B cell (primary cell): Measurements from ENCODE around the gene PRKN. TPM values are rescaled to one million over a fixed set of nuclear protein-coding genes. Genes with fewer than 3 reads are reported as not detected.

Source experiments
- ATAC-seq: fragments of 200-7000 bp; cut with Tn5 transposase; one replicate; pipeline ENCODE4 v1.10.0; 2021; ENCODE audit warnings: low read depth, mild to moderate bottlenecking, moderate number of reproducible peaks, moderate library complexity
- CTCF ChIA-PET: fragments of 350-600 bp; sonication (Branson Sonifier 250); formaldehyde crosslinking; loops from one replicate; lab custom pipeline; 2021; ENCODE audit warnings: antibody characterized with exemption, inconsistent platforms; lab: Charles Lee
- POLR2A ChIA-PET: fragments of 350-600 bp; sonication (Branson Sonifier 250); formaldehyde crosslinking; loops from one replicate; lab custom pipeline; 2021; ENCODE audit warnings: antibody characterized with exemption; lab: Charles Lee
- DNase-seq: peaks from one replicate; pipeline ENCODE4 v3.0.0; 2013
- H2AFZ ChIP-seq: 2 replicates; pipeline ENCODE4 v1.6.1; 2012; ENCODE audit warnings: mild to moderate bottlenecking, low read depth, low read length; ENCODE audit not compliant: insufficient read depth, poor library complexity, severe bottlenecking
- H3K27ac ChIP-seq, 2 donors: 1 replicate in 1 of 2; 2 replicates in 1 of 2; pipeline ENCODE4 v1.5.1; 2012 to 2013; ENCODE audit warnings: low read length in 2 of 2, mild to moderate bottlenecking in 2 of 2, moderate library complexity in 1 of 2
- H3K27me3 ChIP-seq, 4 experiments: fragments of 200-600 bp in 1 of 4; sonication (generic) in 1 of 4; replicated peaks in 1 of 4; 1 replicate in 2 of 4; 2 replicates in 2 of 4; pipeline versions ENCODE4 v1.6.1 to v1.7.0; 2013 to 2016; ENCODE audit warnings: low read length in 3 of 4, mild to moderate bottlenecking in 2 of 4, mixed read lengths in 1 of 4, moderate library complexity in 1 of 4; ENCODE audit not compliant: insufficient read depth in 4 of 4, control insufficient read depth in 3 of 4; ENCODE audit errors: control extremely low read depth in 1 of 4
- H3K36me3 ChIP-seq, 2 experiments: replicated peaks in 1 of 2; 1 replicate in 1 of 2; 2 replicates in 1 of 2; pipeline versions ENCODE4 v1.6.1 to v1.7.1; 2013; ENCODE audit warnings: low read length in 1 of 2; ENCODE audit not compliant: insufficient read depth in 2 of 2, control insufficient read depth in 1 of 2; ENCODE audit errors: control extremely low read depth in 1 of 2, extremely low read depth in 1 of 2
- H3K4me1 ChIP-seq, 2 donors: fragments of 200-600 bp in 1 of 2; sonication (generic) in 1 of 2; 1 replicate in 1 of 2; 2 replicates in 1 of 2; pipeline versions ENCODE4 v1.5.1 to v1.6.1; 2013 to 2017; ENCODE audit warnings: low read length in 2 of 2; ENCODE audit not compliant: control insufficient read depth in 2 of 2, insufficient read depth in 2 of 2
- H3K4me2 ChIP-seq: replicated peaks from 2 replicates; pipeline ENCODE3; 2012; ENCODE audit warnings: mild to moderate bottlenecking, low read depth, low read length; ENCODE audit not compliant: poor library complexity, severe bottlenecking
- H3K4me3 ChIP-seq, 5 experiments: fragments of 200-600 bp in 1 of 5; sonication (generic) in 1 of 5; 1 replicate in 3 of 5; 2 replicates in 2 of 5; pipeline versions ENCODE4 v1.5.1 to v1.7.0; 2011 to 2016; ENCODE audit warnings: low read length in 4 of 5, mild to moderate bottlenecking in 4 of 5, low read depth in 2 of 5, control low read depth in 1 of 5, moderate library complexity in 1 of 5; ENCODE audit not compliant: insufficient read depth in 1 of 5; ENCODE audit errors: control extremely low read depth in 1 of 5, extremely low read depth in 1 of 5
- H3K79me2 ChIP-seq: fragments of 200-600 bp; sonication (generic); one replicate; pipeline ENCODE4 v1.6.0; 2016; ENCODE audit warnings: low read length; ENCODE audit not compliant: control insufficient read depth, insufficient read depth
- H3K9ac ChIP-seq: fragments of 200-600 bp; sonication (generic); 2 replicates; pipeline ENCODE4 v1.6.1; 2017; ENCODE audit warnings: mild to moderate bottlenecking, low read length, moderate library complexity
- H3K9me3 ChIP-seq, 3 donors: one replicate each; pipeline versions ENCODE4 v1.6.1 to v1.7.1; 2013; ENCODE audit warnings: low read length in 2 of 3; ENCODE audit not compliant: control insufficient read depth in 2 of 3, insufficient read depth in 1 of 3; ENCODE audit errors: control extremely low read depth in 1 of 3
- H4K20me1 ChIP-seq: 2 replicates; pipeline ENCODE4 v1.6.0; 2012; ENCODE audit warnings: mild to moderate bottlenecking, low read length; ENCODE audit not compliant: insufficient read depth, control insufficient read depth, poor library complexity, severe bottlenecking
- H3K27ac Mint-ChIP-seq: one replicate; pipeline ENCODE4 v1.8.0; 2021; ENCODE audit warnings: mixed read lengths
- H3K27me3 Mint-ChIP-seq: one replicate; pipeline ENCODE4 v1.8.0; 2021; ENCODE audit warnings: mixed read lengths
- H3K4me1 Mint-ChIP-seq: one replicate; pipeline ENCODE4 v1.8.0; 2021; ENCODE audit warnings: mixed read lengths
- H3K4me3 Mint-ChIP-seq: one replicate; pipeline ENCODE4 v1.8.0; 2021; ENCODE audit warnings: mixed read lengths
- H3K9me3 Mint-ChIP-seq: one replicate; pipeline ENCODE4 v1.8.0; 2022; ENCODE audit warnings: mixed read lengths; ENCODE audit not compliant: insufficient read depth
- CTCF ChIP-seq: fragments of 200-600 bp; IDR thresholded peaks from one replicate; pipeline ENCODE4 v1.8.0; 2022; ENCODE audit warnings: antibody characterized with exemption, mild to moderate bottlenecking
- EZH2 ChIP-seq: IDR thresholded peaks from 2 replicates; pipeline ENCODE4 v1.6.1; 2012; ENCODE audit warnings: borderline replicate concordance, low read depth, mild to moderate bottlenecking, moderate library complexity, low read length; ENCODE audit not compliant: insufficient read depth, poor library complexity, severe bottlenecking
- WGBS: methylation state at CpG from one replicate; pipeline ENCODE4 v1.1.5; 2013; ENCODE audit warnings: missing lambda C conversion rate; ENCODE audit not compliant: insufficient coverage; 5-methylcytosine and 5-hydroxymethylcytosine counted together
- intact Hi-C: fragments of 100-400 bp; cut with micrococcal nuclease; formaldehyde crosslinking; loops from one replicate; pipeline ENCODE4 v1.10.0; 2022
- polyA plus RNA-seq: library from polyadenylated mRNA; depleted of rRNA; stranded (reverse); fragments of >200 nt; gene quantifications from 2 replicates; pipeline ENCODE4 v1.2.3, GENCODE V29; 2012
- total RNA-seq, 2 donors: library from RNA; stranded (reverse); fragments of 120-200 nt in 1 of 2; gene quantifications; 1 replicate in 1 of 2; 2 replicates in 1 of 2; pipeline versions ENCODE4 v1.2.3 to v1.2.4, GENCODE V29; 2013 to 2022

PRKN gene
- total and polyA plus RNA-seq, 2 donors (not counting 1 experiment from before 2014, with no cell fraction given) = 1.6 to 6.2 TPM

- H3K4me1 Mint-ChIP-seq = no peaks in the 10 kb centered on the region
- no peaks in the 10 kb centered on the region for H3K9me3 Mint-ChIP-seq
- DNase-seq = no peak
- no peak overlapping the region for H3K4me3 Mint-ChIP-seq
- ChIA-PET CTCF (no interaction called here), POLR2A (no interaction called here)
- 28% methylated on average over 3 of the region's 4 CpGs for WGBS
- Histone ChIP-seq H3K27me3 (no peaks in the 10 kb centered on the region), H3K27ac (no peak overlapping the region), H3K4me1 (no peaks in the 10 kb centered on the region), H3K4me3 (no peak overlapping the region), H4K20me1 (no peaks in the 10 kb centered on the region), H3K9ac (no peak overlapping the region), H3K36me3 (no peaks in the 10 kb centered on the region), H3K4me2 (no peak overlapping the region), H3K9me3 (no peaks in the 10 kb centered on the region), H2AFZ (no peak overlapping the region), H3K79me2 (no peaks in the 10 kb centered on the region)
- H3K27me3 Mint-ChIP-seq = no peaks in the 10 kb centered on the region
- no peak for ATAC-seq
- TF ChIP-seq EZH2 (no peak), CTCF (no peak)
- H3K27ac Mint-ChIP-seq = no peak overlapping the region
- intact Hi-C loops = no loop called here
Observed at GRCh38 chr6:162119341-162119740, 608.2 kb downstream of the PRKN start.

GRCh38 chr6:162118706-162119105 is 608.9 kb downstream of the PRKN start:
- DNase-seq = no peak
- whole genome bisulfite sequencing = 93% methylated on average over 3 of the region's 5 CpGs
- Histone ChIP-seq H3K4me3 (no peak overlapping the region), H3K36me3 (no peaks in the 10 kb centered on the region), H2AFZ (no peak overlapping the region), H3K27ac (no peak overlapping the region), H3K79me2 (no peaks in the 10 kb centered on the region), H3K4me1 (no peaks in the 10 kb centered on the region), H3K27me3 (no peaks in the 10 kb centered on the region), H4K20me1 (no peaks in the 10 kb centered on the region), H3K4me2 (no peak overlapping the region), H3K9ac (no peak overlapping the region), H3K9me3 (no peaks in the 10 kb centered on the region)
- intact Hi-C loops = no loop called here
- ChIA-PET CTCF (no interaction called here), POLR2A (no interaction called here)
- Mint-ChIP-seq H3K27ac (no peak overlapping the region), H3K9me3 (no peaks in the 10 kb centered on the region), H3K4me3 (no peak overlapping the region), H3K27me3 (no peaks in the 10 kb centered on the region), H3K4me1 (no peaks in the 10 kb centered on the region)
- ATAC-seq = no peak
- no peak for TF ChIP-seq EZH2
- no peak for TF ChIP-seq CTCF
